ENCODE data around the gene CCDC8.
"Not testable (repeated sequence)": the region's sequence is repeated elsewhere in the genome, so short reads cannot be mapped to it uniquely, and the experiment has no call there.

The CCDC8 gene

DNA sequence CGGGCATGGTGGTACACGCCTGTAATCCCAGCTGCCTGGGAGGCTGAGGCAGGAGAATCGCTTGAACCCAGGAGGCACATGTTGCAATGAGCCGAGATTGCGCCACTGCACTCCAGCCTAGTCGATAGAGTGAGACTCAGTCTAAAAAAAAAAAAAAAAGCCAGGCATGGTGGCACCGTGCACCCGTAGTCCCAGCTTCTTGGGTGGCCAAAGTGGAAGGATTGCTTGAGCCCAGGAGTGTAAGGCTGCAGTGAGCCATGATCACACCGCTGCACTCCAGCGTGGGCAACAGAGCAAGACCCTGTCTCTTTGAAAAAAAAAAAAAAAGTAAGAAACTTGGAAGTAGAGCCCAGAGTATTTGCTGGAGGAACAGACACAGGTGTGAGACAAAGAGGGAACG is 27.7 kb downstream of the CCDC8 start:
- DNase-seq (ENCODE audit: insufficient read length) = no peak
- TF ChIP-seq TAF1 (IDR thresholded peaks at IDR 0.05; ENCODE audit: borderline replicate concordance, low read depth, low read length) = no peak
- TF ChIP-seq POLR2AphosphoS5 (IDR thresholded peaks at IDR 0.05; ENCODE audit: low read depth, low read length) = no peak
- TF ChIP-seq POLR2A (IDR thresholded peaks at IDR 0.05; ENCODE audit: low read depth, low read length) = no peak
- FAIRE-seq = no peak

DNA sequence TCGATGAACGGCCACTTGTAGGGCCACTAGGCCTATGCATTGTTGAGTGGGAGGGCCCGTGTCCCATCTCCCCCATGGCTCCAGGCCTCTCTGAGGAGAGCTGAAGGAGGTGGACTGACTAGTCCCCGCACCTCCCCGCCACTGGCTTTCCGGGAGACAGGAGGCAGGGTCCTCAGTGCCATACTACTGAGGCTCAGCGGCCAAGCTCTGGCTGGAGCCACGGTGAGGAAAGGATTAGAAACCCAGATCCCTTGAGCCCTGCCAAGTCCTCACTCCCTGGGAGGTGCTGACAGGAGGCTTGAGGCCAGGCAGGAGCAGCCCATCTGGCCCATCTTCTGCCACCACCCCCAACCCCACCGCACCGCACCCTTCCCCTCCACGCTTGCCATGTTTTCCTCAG is 29.0 kb downstream of the CCDC8 start:
- no peak for TF ChIP-seq POLR2A (IDR thresholded peaks at IDR 0.05; ENCODE audit: low read depth, low read length)
- TF ChIP-seq POLR2AphosphoS5 (IDR thresholded peaks at IDR 0.05; ENCODE audit: low read depth, low read length) = no peak
- no peak for TF ChIP-seq TAF1 (IDR thresholded peaks at IDR 0.05; ENCODE audit: borderline replicate concordance, low read depth, low read length)
- DNase-seq (ENCODE audit: insufficient read length) = no peak
- FAIRE-seq = no peak

GRCh38 chr19:46383846-46384245 is 29.5 kb downstream of the CCDC8 start:
- FAIRE-seq = no peak
- DNase-seq (ENCODE audit: insufficient read length) = no peak
- TF ChIP-seq POLR2A (IDR thresholded peaks at IDR 0.05; ENCODE audit: low read depth, low read length) (no peak), TAF1 (IDR thresholded peaks at IDR 0.05; ENCODE audit: borderline replicate concordance, low read depth, low read length) (no peak), POLR2AphosphoS5 (IDR thresholded peaks at IDR 0.05; ENCODE audit: low read depth, low read length) (no peak)

DNA sequence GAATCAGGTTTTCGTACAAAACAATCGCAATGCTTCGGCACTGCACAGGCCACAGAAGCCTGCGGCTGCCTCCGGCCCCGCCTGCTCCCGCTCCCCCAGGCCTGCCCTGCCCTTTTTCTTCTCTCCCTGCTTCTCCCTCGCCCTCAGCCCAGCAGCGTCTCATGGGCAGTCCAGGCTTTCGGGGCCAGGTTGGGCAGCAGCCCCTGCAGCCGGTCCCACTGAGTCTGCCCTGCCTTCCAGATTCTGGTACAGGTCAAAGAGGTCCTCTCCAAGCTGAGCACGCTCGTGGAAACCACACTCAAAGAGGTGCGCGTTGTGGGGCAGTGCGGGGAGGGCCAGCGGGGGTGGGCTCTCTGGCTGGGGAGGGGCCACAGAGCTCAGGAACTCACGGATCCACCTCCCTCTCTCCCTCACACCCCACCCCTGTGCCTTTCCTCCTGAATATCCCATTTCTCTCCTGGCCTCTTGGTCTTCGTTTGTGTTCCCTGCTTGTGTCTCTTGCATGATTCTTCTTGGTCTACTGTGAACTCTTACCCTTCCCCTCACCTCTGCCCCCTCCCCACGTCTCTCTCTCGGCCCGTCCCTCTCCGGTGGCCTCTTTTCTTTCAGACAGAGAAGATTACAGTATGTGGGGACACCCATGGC is 30.1 kb downstream of the CCDC8 start:
- no peak for FAIRE-seq
- TF ChIP-seq POLR2A (IDR thresholded peaks at IDR 0.05; ENCODE audit: low read depth, low read length) (no peak), POLR2AphosphoS5 (IDR thresholded peaks at IDR 0.05; ENCODE audit: low read depth, low read length) (no peak), TAF1 (IDR thresholded peaks at IDR 0.05; ENCODE audit: borderline replicate concordance, low read depth, low read length) (no peak)

DNA sequence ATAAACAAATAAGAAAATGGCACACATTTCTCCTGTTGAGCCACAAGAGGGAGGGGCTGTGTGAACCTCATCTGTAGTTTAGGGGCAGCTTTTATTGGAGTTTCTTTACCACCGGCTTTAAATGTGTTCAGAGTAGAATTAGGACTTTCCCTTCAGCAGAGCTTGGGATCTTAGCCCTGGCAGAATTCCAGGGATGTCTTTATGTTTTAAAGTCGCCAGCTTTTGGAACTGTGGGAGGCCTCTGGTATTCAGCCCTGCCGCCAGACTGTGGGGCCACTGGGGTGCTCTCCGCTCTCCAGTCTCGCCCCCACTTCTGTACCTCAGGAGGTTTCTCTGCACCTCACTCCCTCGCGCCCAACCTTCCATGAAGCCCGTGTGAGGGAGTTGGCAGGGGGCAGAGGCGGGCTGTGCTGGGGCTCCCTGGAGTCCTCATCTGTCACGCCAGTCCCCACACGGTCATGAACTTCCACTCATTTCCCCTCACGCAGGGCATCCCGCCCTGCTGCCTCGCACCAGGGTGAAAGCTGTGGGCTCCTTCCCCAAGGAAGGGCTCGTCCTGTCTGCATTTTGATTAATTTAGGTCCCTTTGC is 31.5 kb downstream of the CCDC8 start:
- no peak for TF ChIP-seq TAF1 (IDR thresholded peaks at IDR 0.05; ENCODE audit: borderline replicate concordance, low read depth, low read length)
- no peak for TF ChIP-seq POLR2AphosphoS5 (IDR thresholded peaks at IDR 0.05; ENCODE audit: low read depth, low read length)
- no peak for TF ChIP-seq POLR2A (IDR thresholded peaks at IDR 0.05; ENCODE audit: low read depth, low read length)
- no peak for FAIRE-seq
- no peak for DNase-seq (ENCODE audit: insufficient read length)

More for the DNA sequence above, 30.1 kb downstream of the CCDC8 start:
- DNase-seq (ENCODE audit: insufficient read length) = no peak

GRCh38 chr19:46381346-46381745 is 32.0 kb downstream of the CCDC8 start:
- no peak for FAIRE-seq

DNA sequence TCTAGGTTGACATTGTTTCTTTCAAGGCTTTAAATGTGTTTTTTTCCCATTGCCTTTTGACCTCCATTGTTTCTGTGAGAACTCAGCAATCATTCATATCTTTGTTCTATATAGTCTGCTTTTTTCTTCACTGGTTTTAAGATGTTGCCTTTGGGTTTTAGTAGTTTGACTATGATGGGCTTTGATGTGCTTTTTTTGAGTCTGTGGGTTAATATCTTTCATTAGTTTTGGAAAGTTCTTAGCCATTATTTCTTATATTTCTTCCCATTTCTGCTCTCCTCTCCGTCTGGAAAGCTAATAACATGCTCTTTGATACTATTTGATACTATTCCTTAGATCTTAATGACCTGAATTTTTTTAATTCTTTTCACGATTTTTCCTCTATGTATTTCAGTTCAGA is 32.7 kb downstream of the CCDC8 start:
- TF ChIP-seq POLR2AphosphoS5 (IDR thresholded peaks at IDR 0.05; ENCODE audit: low read depth, low read length) (no peak), POLR2A (IDR thresholded peaks at IDR 0.05; ENCODE audit: low read depth, low read length) (no peak)
- FAIRE-seq (no peak), DNase-seq (ENCODE audit: insufficient read length) (no peak)

More at GRCh38 chr19:46381346-46381745, 32.0 kb downstream of the CCDC8 start:
- TF ChIP-seq POLR2AphosphoS5 (IDR thresholded peaks at IDR 0.05; ENCODE audit: low read depth, low read length) (no peak), TAF1 (IDR thresholded peaks at IDR 0.05; ENCODE audit: borderline replicate concordance, low read depth, low read length) (no peak), POLR2A (IDR thresholded peaks at IDR 0.05; ENCODE audit: low read depth, low read length) (no peak)
- DNase-seq (ENCODE audit: insufficient read length) = no peak

DNA sequence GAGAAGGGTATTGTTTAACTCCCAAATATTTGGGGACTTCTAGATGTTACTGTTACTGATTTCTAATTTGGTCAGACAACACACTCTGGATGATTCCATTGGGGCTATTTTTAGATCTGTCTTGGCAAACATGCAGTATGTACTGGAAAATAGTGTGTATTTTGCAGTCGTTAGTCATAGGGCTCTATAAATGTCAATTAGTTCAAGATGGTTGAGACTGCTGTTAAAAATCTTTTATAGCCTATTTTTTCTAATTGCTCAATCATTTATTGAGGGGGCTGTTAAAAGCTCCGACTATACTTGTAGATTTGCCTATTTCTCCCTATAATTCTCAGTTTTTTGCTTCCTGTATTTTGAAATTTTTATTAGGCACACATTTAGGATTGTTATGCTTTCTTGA is 35.1 kb downstream of the CCDC8 start:
- no peak for FAIRE-seq
- TF ChIP-seq POLR2AphosphoS5 (IDR thresholded peaks at IDR 0.05; ENCODE audit: low read depth, low read length) (no peak), POLR2A (IDR thresholded peaks at IDR 0.05; ENCODE audit: low read depth, low read length) (no peak), TAF1 (IDR thresholded peaks at IDR 0.05; ENCODE audit: borderline replicate concordance, low read depth, low read length) (no peak)

DNA sequence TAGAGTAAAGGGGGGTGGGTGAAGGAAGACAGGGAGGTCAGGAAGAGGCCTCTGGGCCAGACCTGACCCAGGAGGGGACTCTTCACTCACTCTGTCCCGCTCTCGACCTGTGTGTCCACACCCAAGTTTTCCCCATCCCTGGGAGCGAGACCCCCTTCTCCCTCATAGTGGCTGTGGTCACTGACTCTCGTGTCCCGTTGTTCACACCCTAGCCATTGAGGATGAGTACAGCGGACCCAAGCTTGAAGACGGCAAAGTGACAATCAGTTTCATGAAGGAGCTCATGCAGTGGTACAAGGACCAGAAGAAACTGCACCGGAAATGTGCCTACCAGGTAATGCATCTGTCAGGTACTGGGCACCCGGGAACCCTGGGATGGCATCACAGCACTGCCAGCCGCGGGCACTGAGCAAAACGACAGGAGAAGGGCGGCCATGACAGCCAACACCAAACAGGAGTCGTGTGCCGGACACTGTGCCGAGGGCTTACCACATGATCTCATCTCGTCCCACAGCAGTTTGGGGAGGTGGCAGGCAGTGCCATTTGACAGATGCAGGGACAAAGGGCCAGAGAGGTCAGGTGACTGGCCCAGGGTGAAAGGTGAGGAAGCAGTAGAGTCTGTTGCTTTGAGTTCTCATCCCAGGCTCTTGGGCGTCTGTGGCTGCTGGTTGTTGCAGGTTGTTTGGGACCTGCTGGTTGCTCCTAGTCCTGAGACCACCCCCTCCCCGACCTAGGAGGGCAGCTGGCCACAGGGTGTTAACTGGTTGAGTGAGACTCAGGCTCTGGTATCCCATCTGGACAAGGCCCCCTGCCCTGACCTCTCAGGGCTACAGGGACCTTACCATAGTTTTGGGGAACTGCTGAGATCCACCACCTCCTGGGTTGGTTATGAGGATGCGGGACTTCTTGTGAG is 36.9 kb downstream of the CCDC8 start:
- TF ChIP-seq TAF1 (IDR thresholded peaks at IDR 0.05; ENCODE audit: borderline replicate concordance, low read depth, low read length) (no peak), POLR2AphosphoS5 (IDR thresholded peaks at IDR 0.05; ENCODE audit: low read depth, low read length) (no peak), POLR2A (IDR thresholded peaks at IDR 0.05; ENCODE audit: low read depth, low read length) (no peak)
- FAIRE-seq = no peak
- DNase-seq (ENCODE audit: insufficient read length) = no peak

More for the DNA sequence above, 35.1 kb downstream of the CCDC8 start:
- DNase-seq (ENCODE audit: insufficient read length) = no peak

GRCh38 chr19:46375476-46376067 is 37.8 kb downstream of the CCDC8 start:
- DNase-seq (ENCODE audit: insufficient read length); FAIRE-seq: not testable (repeated sequence)

Data from GM12892 (cell line).